SK-N-SH (cell line): ENCODE data around the gene ZDHHC14. TPM values are rescaled to one million over a fixed set of nuclear protein-coding genes. Genes with fewer than 3 reads are reported as not detected.
"Not testable (repeated sequence)": the region's sequence is repeated elsewhere in the genome, so short reads cannot be mapped to it uniquely, and the experiment has no call there.

Source experiments
- CTCF ChIA-PET: fragments of 300-600, 350-600 bp; formaldehyde crosslinking; extraction: SDS; loops from one replicate; lab custom pipeline; 2021; lab: Yijun Ruan, JAX
- POLR2A ChIA-PET: fragments of 350-600 bp; sonication (Branson Sonifier 250); formaldehyde crosslinking; extraction: SDS; loops from one replicate; lab custom pipeline; 2020; ENCODE audit warnings: antibody characterized with exemption, inconsistent platforms; lab: Yijun Ruan, JAX
- DNase-seq: peaks from one replicate; pipeline ENCODE4 v3.0.0; 2012
- H2AFZ ChIP-seq: fragments of 200-600 bp; sonication (generic); 2 replicates; pipeline ENCODE4 v1.8.1; 2016; ENCODE audit warnings: antibody characterized with exemption, mild to moderate bottlenecking, low read depth
- H3F3A ChIP-seq: fragments of 200-600 bp; sonication (generic); replicated peaks from 2 replicates; pipeline ENCODE3; 2016; ENCODE audit warnings: antibody characterized with exemption, mild to moderate bottlenecking; ENCODE audit not compliant: insufficient read depth
- H3K27ac ChIP-seq, 2 experiments: fragments of 200-500 bp in 1 of 2; fragments of 200-600 bp in 1 of 2; sonication (Bioruptor generic) in 1 of 2; sonication (generic), shearing (Covaris generic) in 1 of 2; 2 replicates each; pipeline versions ENCODE4 v1.5.1 to v1.6.1; 2014 to 2016; ENCODE audit warnings: low read depth in 2 of 2, inconsistent platforms in 1 of 2, low read length in 1 of 2, mild to moderate bottlenecking in 1 of 2, mixed read lengths in 1 of 2
- H3K27me3 ChIP-seq: fragments of 200-600 bp; sonication (generic), shearing (Covaris generic); 2 replicates; pipeline ENCODE4 v1.6.1; 2016; ENCODE audit warnings: mixed run types; ENCODE audit not compliant: insufficient read depth
- H3K36me3 ChIP-seq, 2 experiments: fragments of 200-500 bp in 1 of 2; fragments of 200-600 bp in 1 of 2; sonication (Bioruptor generic) in 1 of 2; sonication (generic) in 1 of 2; replicated peaks in 1 of 2; 2 replicates each; pipeline versions ENCODE3 to v1.5.1; 2014 to 2016; ENCODE audit warnings: low read length in 1 of 2, mild to moderate bottlenecking in 1 of 2; ENCODE audit not compliant: insufficient read depth in 2 of 2, control insufficient read depth in 1 of 2
- H3K4me1 ChIP-seq, 2 experiments: fragments of 200-500 bp in 1 of 2; fragments of 200-600 bp in 1 of 2; sonication (Bioruptor generic) in 1 of 2; sonication (generic), shearing (Covaris generic) in 1 of 2; 2 replicates each; pipeline versions ENCODE4 v1.5.1 to v1.6.1; 2014 to 2016; ENCODE audit warnings: low read depth in 1 of 2, low read length in 1 of 2, mixed run types in 1 of 2; ENCODE audit not compliant: insufficient read depth in 2 of 2, control insufficient read depth in 1 of 2
- H3K4me2 ChIP-seq: fragments of 200-600 bp; sonication (generic), shearing (Covaris generic); 2 replicates; pipeline ENCODE4 v1.6.1; 2017; ENCODE audit warnings: mixed run types
- H3K4me3 ChIP-seq, 2 experiments: fragments of 200-500 bp in 1 of 2; fragments of 200-600 bp in 1 of 2; sonication (Bioruptor generic) in 1 of 2; sonication (generic), shearing (Covaris generic) in 1 of 2; 2 replicates each; pipeline versions ENCODE4 v1.5.1 to v1.8.1; 2014 to 2016; ENCODE audit warnings: low read depth in 2 of 2, inconsistent platforms in 1 of 2, low read length in 1 of 2, mild to moderate bottlenecking in 1 of 2, mixed read lengths in 1 of 2, moderate library complexity in 1 of 2
- H3K79me2 ChIP-seq: fragments of 200-600 bp; sonication (generic); 2 replicates; pipeline ENCODE4 v1.8.1; 2017; ENCODE audit warnings: mild to moderate bottlenecking; ENCODE audit not compliant: insufficient read depth
- H3K9ac ChIP-seq: fragments of 200-600 bp; sonication (generic); 2 replicates; pipeline ENCODE4 v1.6.1; 2017; ENCODE audit warnings: mixed run types
- H3K9me2 ChIP-seq: fragments of 200-600 bp; sonication (generic); 2 replicates; pipeline ENCODE4 v1.6.1; 2017; ENCODE audit warnings: mixed run types
- H3K9me3 ChIP-seq: fragments of 200-600 bp; sonication (generic); 2 replicates; pipeline ENCODE4 v1.6.1; 2017; ENCODE audit warnings: mixed run types, mild to moderate bottlenecking, moderate library complexity
- H4K20me1 ChIP-seq: fragments of 200-600 bp; sonication (generic); 2 replicates; pipeline ENCODE4 v1.6.1; 2017; ENCODE audit warnings: mild to moderate bottlenecking, mixed run types; ENCODE audit not compliant: insufficient read depth
- CHD2 ChIP-seq: fragments of 150-350 bp; IDR thresholded peaks from 2 replicates; pipeline ENCODE4 v1.6.1; 2018; ENCODE audit warnings: low read length; ENCODE audit not compliant: partially characterized antibody
- EP300 ChIP-seq, 2 experiments: IDR thresholded peaks; 2 replicates each; pipeline versions ENCODE4 v1.4.0 to v1.6.1; 2012; ENCODE audit warnings: borderline replicate concordance in 1 of 2, low read depth in 1 of 2, low read length in 1 of 2
- FOSL2 ChIP-seq: IDR thresholded peaks from 2 replicates; pipeline ENCODE4 v1.4.0; 2012; ENCODE audit warnings: low read depth, mild to moderate bottlenecking, moderate library complexity, borderline replicate concordance
- FOXJ3 ChIP-seq: sonication (generic); formaldehyde crosslinking; IDR thresholded peaks from 2 replicates; pipeline ENCODE4 v1.5.1; 2020; ENCODE audit warnings: mild to moderate bottlenecking, missing genetic modification reagents
- FOXM1 ChIP-seq: IDR thresholded peaks from 2 replicates; pipeline ENCODE4 v1.4.0; 2012; ENCODE audit warnings: low read depth, mild to moderate bottlenecking
- GABPA ChIP-seq: IDR thresholded peaks from 2 replicates; pipeline ENCODE4 v1.4.0; 2012; ENCODE audit warnings: low read depth, mild to moderate bottlenecking
- MEF2A ChIP-seq: IDR thresholded peaks from 2 replicates; pipeline ENCODE4 v1.4.0; 2012; ENCODE audit warnings: low read depth, borderline replicate concordance
- MXI1 ChIP-seq: IDR thresholded peaks from 2 replicates; pipeline ENCODE4 v1.6.1; 2012; ENCODE audit warnings: mild to moderate bottlenecking, low read depth, low read length, improper control_type of control experiment
- POLR2AphosphoS5 ChIP-seq: IDR thresholded peaks from 2 replicates; pipeline ENCODE4 v1.6.1; 2012; ENCODE audit warnings: low read depth, low read length
- RAD21 ChIP-seq: IDR thresholded peaks from 2 replicates; pipeline ENCODE4 v1.6.1; 2012; ENCODE audit warnings: mild to moderate bottlenecking, low read length
- RCOR1 ChIP-seq: fragments of 150-350 bp; IDR thresholded peaks from 2 replicates; pipeline ENCODE4 v1.6.1; 2017; ENCODE audit warnings: antibody characterized with exemption, low read length
- TEAD4 ChIP-seq: IDR thresholded peaks from 2 replicates; pipeline ENCODE4 v1.4.0; 2012; ENCODE audit warnings: mild to moderate bottlenecking, borderline replicate concordance; ENCODE audit not compliant: insufficient read depth
- USF1 ChIP-seq: IDR thresholded peaks from 2 replicates; pipeline ENCODE4 v1.4.0; 2012; ENCODE audit warnings: low read depth, borderline replicate concordance
- YY1 ChIP-seq: IDR thresholded peaks from 2 replicates; pipeline ENCODE4 v1.4.0; 2012; ENCODE audit warnings: low read depth, mild to moderate bottlenecking
- ZBTB33 ChIP-seq: IDR thresholded peaks from 2 replicates; pipeline ENCODE4 v1.4.0; 2012; ENCODE audit warnings: low read depth, borderline replicate concordance
- WGBS: methylation state at CpG from one replicate; pipeline ENCODE4 v1.1.6; 2017; ENCODE audit warnings: low lambda C conversion rate; 5-methylcytosine and 5-hydroxymethylcytosine counted together
- polyA plus RNA-seq, 3 experiments: library from polyadenylated mRNA; depleted of rRNA; stranded (reverse); fragments of >200 nt; gene quantifications; 2 replicates each; pipeline ENCODE4 v1.2.3, GENCODE V29; 2012
- TF ChIP-seq, protein P1 (sequence below): IDR thresholded peaks from 2 replicates; pipeline ENCODE4; 2012

Gene ZDHHC14
- polyA plus RNA-seq, 1 of the 3 experiments (the other 2 are of a cell fraction): 5.4 TPM

- no peaks in the 10 kb centered on the region for H3K36me3 ChIP-seq
- no peaks in the 10 kb centered on the region for H3K79me2 ChIP-seq
- no peaks in the 10 kb centered on the region for H4K20me1 ChIP-seq
- CTCF ChIA-PET: interaction anchor here (0.6 to 2.3 kb wide), 7 partner anchors 9 to 329 kb away, joined by 3 to 11 read pairs (median 3); partner anchors contain the start of gene TMEM242
- DNase-seq: no peak
- no peak overlapping the region for H3K4me3 ChIP-seq
- peaks cover 0 to 2% of the 10 kb centered on the region in 2 experiments; a peak in 1 of 4 replicates for H3K4me1 ChIP-seq
- H2AFZ ChIP-seq: no peak overlapping the region; the same call in 1 of the 2 replicates
- WGBS: 66% methylated on average over 6 of the region's 6 CpGs
- POLR2A ChIA-PET: no interaction called here
- no peak overlapping the region for H3K9ac ChIP-seq
- H3F3A ChIP-seq: no peaks in the 10 kb centered on the region
- H3K9me2 ChIP-seq: no peaks in the 10 kb centered on the region
- TF ChIP-seq EP300 (IDR thresholded peaks at IDR 0.05; ENCODE audit: borderline replicate concordance in 1 of 2, low read depth in 1 of 2, low read length in 1 of 2) (no peak), RCOR1 (no peak), POLR2AphosphoS5 (no peak), FOSL2 (no peak), YY1 (no peak), ZBTB33 (no peak), GABPA (no peak), CHD2 (no peak), FOXM1 (no peak), FOXJ3 (CRISPR knock-in tag) (no peak), USF1 (no peak), TEAD4 (no peak), RAD21 (no peak), MXI1 (no peak), MEF2A (no peak)
- TF ChIP-seq, protein P1, sequence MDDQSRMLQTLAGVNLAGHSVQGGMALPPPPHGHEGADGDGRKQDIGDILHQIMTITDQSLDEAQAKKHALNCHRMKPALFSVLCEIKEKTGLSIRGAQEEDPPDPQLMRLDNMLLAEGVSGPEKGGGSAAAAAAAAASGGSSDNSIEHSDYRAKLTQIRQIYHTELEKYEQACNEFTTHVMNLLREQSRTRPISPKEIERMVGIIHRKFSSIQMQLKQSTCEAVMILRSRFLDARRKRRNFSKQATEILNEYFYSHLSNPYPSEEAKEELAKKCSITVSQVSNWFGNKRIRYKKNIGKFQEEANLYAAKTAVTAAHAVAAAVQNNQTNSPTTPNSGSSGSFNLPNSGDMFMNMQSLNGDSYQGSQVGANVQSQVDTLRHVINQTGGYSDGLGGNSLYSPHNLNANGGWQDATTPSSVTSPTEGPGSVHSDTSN: no peak
- H3K4me2 ChIP-seq: no peak overlapping the region
- H3K27me3 ChIP-seq: no peaks in the 10 kb centered on the region
- H3K27ac ChIP-seq: no peak overlapping the region
- H3K9me3 ChIP-seq: no peaks in the 10 kb centered on the region
Observed at GRCh38 chr6:157335829-157336228, 45.2 kb upstream of the ZDHHC14 start.

- CTCF ChIA-PET: interaction anchor here (1.0 to 2.3 kb wide), 4 partner anchors 11 to 329 kb away, joined by 3 to 9 read pairs (median 4); no protein-coding TSS in a partner anchor
Observed at GRCh38 chr6:157337276-157337675, 43.7 kb upstream of the ZDHHC14 start.

More at GRCh38 chr6:157337276-157337675, 43.7 kb upstream of the ZDHHC14 start:
- not testable (repeated sequence) for H2AFZ ChIP-seq, H3K4me1 ChIP-seq, H3K4me2 ChIP-seq, H3F3A ChIP-seq, H3K4me3 ChIP-seq, H3K27ac ChIP-seq, H3K9me3 ChIP-seq, H3K79me2 ChIP-seq, H3K36me3 ChIP-seq, DNase-seq, H3K27me3 ChIP-seq, H4K20me1 ChIP-seq, H3K9ac ChIP-seq, H3K9me2 ChIP-seq
- POLR2A ChIA-PET: interaction anchor here (0.6 kb wide), 1 partner anchor 268 kb away, joined by 3 read pairs; no protein-coding TSS in a partner anchor
- WGBS: 80% methylated on average over 3 of the region's 3 CpGs
